Measurements from ENCODE around the gene PRKAG3.

PRKAG3 gene

GRCh38 chr2:218812861-218813260 is 18.7 kb downstream of the PRKAG3 start:
- H3K4me2 ChIP-seq (ENCODE audit: insufficient read depth, low read length) = no peak overlapping the region
- DNase-seq (no peak), ATAC-seq (ENCODE audit: insufficient read depth, low read depth) (no peak)
- H3K4me1 ChIP-seq (ENCODE audit: insufficient read depth, low read length) = no peaks in the 10 kb centered on the region
- H3K79me2 ChIP-seq (ENCODE audit: insufficient read depth, low read length) = no peaks in the 10 kb centered on the region
- H3K4me3 ChIP-seq (ENCODE audit: low read depth in 1 of 2, low read length in 2 of 2) = no peak overlapping the region
- H3K9me3 ChIP-seq (ENCODE audit: insufficient read depth, low read length, severe bottlenecking) = no peaks in the 10 kb centered on the region
- H3K9ac ChIP-seq (ENCODE audit: low read depth, low read length) = no peak overlapping the region
- H3K36me3 ChIP-seq (ENCODE audit: insufficient read depth, low read length) = no peaks in the 10 kb centered on the region
- H3K27ac ChIP-seq (ENCODE audit: low read length) = no peak overlapping the region
- TF ChIP-seq EZH2 (IDR thresholded peaks at IDR 0.05; ENCODE audit: borderline replicate concordance, low read depth, low read length, severe bottlenecking) (no peak), CTCF (IDR thresholded peaks at IDR 0.05; ENCODE audit: borderline replicate concordance, extremely low read depth, low read length, poor library complexity, severe bottlenecking) (no peak)
- no peaks in the 10 kb centered on the region for H4K20me1 ChIP-seq (ENCODE audit: insufficient read depth, low read length)
- peaks cover 5% of the 10 kb centered on the region for H3K27me3 ChIP-seq (ENCODE audit: insufficient read depth, low read length, poor library complexity)
- H2AFZ ChIP-seq (ENCODE audit: low read depth, low read length) = no peak overlapping the region

- Histone ChIP-seq H3K36me3 (ENCODE audit: insufficient read depth, low read length) (no peaks in the 10 kb centered on the region), H3K4me3 (ENCODE audit: low read depth in 1 of 2, low read length in 2 of 2) (no peak overlapping the region), H3K79me2 (ENCODE audit: insufficient read depth, low read length) (no peaks in the 10 kb centered on the region), H2AFZ (ENCODE audit: low read depth, low read length) (no peak overlapping the region), H3K4me2 (ENCODE audit: insufficient read depth, low read length) (no peak overlapping the region), H4K20me1 (ENCODE audit: insufficient read depth, low read length) (no peaks in the 10 kb centered on the region), H3K9me3 (ENCODE audit: insufficient read depth, low read length, severe bottlenecking) (no peaks in the 10 kb centered on the region), H3K27me3 (ENCODE audit: insufficient read depth, low read length, poor library complexity) (peaks cover 2% of the 10 kb centered on the region), H3K27ac (ENCODE audit: low read length) (no peak overlapping the region), H3K4me1 (ENCODE audit: insufficient read depth, low read length) (no peaks in the 10 kb centered on the region), H3K9ac (ENCODE audit: low read depth, low read length) (no peak overlapping the region)
- no peak for DNase-seq
- no peak for TF ChIP-seq EZH2 (IDR thresholded peaks at IDR 0.05; ENCODE audit: borderline replicate concordance, low read depth, low read length, severe bottlenecking)
- TF ChIP-seq CTCF (IDR thresholded peaks at IDR 0.05; ENCODE audit: borderline replicate concordance, extremely low read depth, low read length, poor library complexity, severe bottlenecking) = no peak
- ATAC-seq (ENCODE audit: insufficient read depth, low read depth) = no peak
Observed at GRCh38 chr2:218812096-218812815, 19.3 kb downstream of the PRKAG3 start.

GRCh38 chr2:218811382-218811781 is 20.2 kb downstream of the PRKAG3 start:
- no peak for TF ChIP-seq EZH2 (IDR thresholded peaks at IDR 0.05; ENCODE audit: borderline replicate concordance, low read depth, low read length, severe bottlenecking)
- no peak for TF ChIP-seq CTCF (IDR thresholded peaks at IDR 0.05; ENCODE audit: borderline replicate concordance, extremely low read depth, low read length, poor library complexity, severe bottlenecking)
- Histone ChIP-seq H3K4me2 (ENCODE audit: insufficient read depth, low read length) (no peak overlapping the region), H3K79me2 (ENCODE audit: insufficient read depth, low read length) (no peaks in the 10 kb centered on the region), H3K9me3 (ENCODE audit: insufficient read depth, low read length, severe bottlenecking) (no peaks in the 10 kb centered on the region), H2AFZ (ENCODE audit: low read depth, low read length) (no peak overlapping the region), H3K4me1 (ENCODE audit: insufficient read depth, low read length) (no peaks in the 10 kb centered on the region), H3K27ac (ENCODE audit: low read length) (no peak overlapping the region), H3K36me3 (ENCODE audit: insufficient read depth, low read length) (no peaks in the 10 kb centered on the region), H3K27me3 (ENCODE audit: insufficient read depth, low read length, poor library complexity) (peaks cover under 1% of the 10 kb centered on the region), H4K20me1 (ENCODE audit: insufficient read depth, low read length) (no peaks in the 10 kb centered on the region), H3K4me3 (ENCODE audit: low read depth in 1 of 2, low read length in 2 of 2) (no peak overlapping the region), H3K9ac (ENCODE audit: low read depth, low read length) (no peak overlapping the region)
- no peak for DNase-seq
- no peak for ATAC-seq (ENCODE audit: insufficient read depth, low read depth)
